HepG2 (cell line): ENCODE results near the gene DIAPH1. TPM values are rescaled to one million over a fixed set of nuclear protein-coding genes. Genes with fewer than 3 reads are reported as not detected.

Source experiments
- ATAC-seq: fragments of 200-7000 bp; cut with Tn5 transposase; 3 replicates; pipeline ENCODE4 v1.9.1; 2020; ENCODE audit warnings: mild to moderate bottlenecking, moderate library complexity
- BruUV-seq: library from RNA; stranded (reverse); fragments of 400-500 nt; replicated peaks from 2 replicates; lab custom pipeline; 2021; lab: Mats Ljungman, UMichigan
- CTCF ChIA-PET: fragments of 300-600 bp; formaldehyde crosslinking; extraction: SDS; loops from one replicate; lab custom pipeline; 2021; ENCODE audit warnings: low total read pairs, inconsistent platforms, low intra/inter-chr PET ratio; lab: Yijun Ruan, JAX
- POLR2A ChIA-PET: fragments of 350-600 bp; sonication (Branson Sonifier 250); formaldehyde crosslinking; loops from one replicate; lab custom pipeline; 2020; ENCODE audit warnings: antibody characterized with exemption, inconsistent platforms; lab: Yijun Ruan, JAX
- DNase-seq: peaks from one replicate; pipeline ENCODE4 v3.0.0-alpha.2; 2015; ENCODE audit warnings: low spot score
- FAIRE-seq: peaks from 3 replicates; lab custom pipeline; 2011; peaks lifted over from hg19 to GRCh38; lab: Jason Lieb, UNC
- H2AFZ ChIP-seq: one replicate; pipeline ENCODE4 v1.6.1; 2011; ENCODE audit warnings: low read length, inconsistent platforms
- H3K27ac ChIP-seq: fragments of 300-600 bp; 3 replicates; pipeline ENCODE4 v1.8.0; 2011; ENCODE audit warnings: mixed run types, mild to moderate bottlenecking, mixed read lengths, low read length, inconsistent platforms; ENCODE audit not compliant: insufficient read depth; ENCODE audit errors: extremely low read length
- H3K27me3 ChIP-seq, 2 experiments: fragments of 200-600 bp in 1 of 2; 2 replicates in 1 of 2; 3 replicates in 1 of 2; pipeline versions ENCODE4 v1.6.0 to v1.8.0; 2011; ENCODE audit warnings: low read length in 2 of 2, mild to moderate bottlenecking in 2 of 2, moderate library complexity in 2 of 2, inconsistent platforms in 1 of 2; ENCODE audit not compliant: insufficient read depth in 2 of 2, control insufficient read depth in 1 of 2
- H3K36me3 ChIP-seq, 2 experiments: fragments of 200-600 bp in 1 of 2; replicated peaks in 1 of 2; 2 replicates in 1 of 2; 3 replicates in 1 of 2; pipeline versions ENCODE4 v1.5.1 to v1.8.0; 2011; ENCODE audit warnings: low read length in 2 of 2, inconsistent platforms in 1 of 2; ENCODE audit not compliant: insufficient read depth in 2 of 2, control insufficient read depth in 1 of 2
- H3K4me1 ChIP-seq: 2 replicates; pipeline ENCODE4 v1.5.1; 2012; ENCODE audit warnings: low read length, inconsistent platforms; ENCODE audit not compliant: insufficient read depth
- H3K4me2 ChIP-seq: 2 replicates; pipeline ENCODE4 v1.6.0; 2011; ENCODE audit warnings: low read depth, low read length, inconsistent platforms
- H3K4me3 ChIP-seq, 3 experiments: fragments of 200-600 bp in 1 of 3; sonication (generic), shearing (Covaris generic) in 1 of 3; replicated peaks in 1 of 3; 2 replicates each; pipeline ENCODE4 v1.5.1; 2011 to 2016; ENCODE audit warnings: low read length in 3 of 3, inconsistent platforms in 2 of 3, low read depth in 2 of 3, mild to moderate bottlenecking in 2 of 3, control low read depth in 1 of 3, mixed read lengths in 1 of 3; ENCODE audit not compliant: insufficient read depth in 1 of 3
- H3K79me2 ChIP-seq: one replicate; pipeline ENCODE4 v1.6.1; 2011; ENCODE audit warnings: low read length, inconsistent platforms; ENCODE audit not compliant: insufficient read depth
- H3K9ac ChIP-seq: 2 replicates; pipeline ENCODE4 v1.6.0; 2011; ENCODE audit warnings: mild to moderate bottlenecking, low read depth, low read length, inconsistent platforms; ENCODE audit not compliant: insufficient read depth
- H3K9me3 ChIP-seq: 2 replicates; pipeline ENCODE4 v1.5.1; 2012; ENCODE audit warnings: mild to moderate bottlenecking, low read length
- H4K20me1 ChIP-seq: 2 replicates; pipeline ENCODE4 v1.6.0; 2011; ENCODE audit warnings: inconsistent platforms, mild to moderate bottlenecking, low read length, moderate library complexity; ENCODE audit not compliant: insufficient read depth
- ASH2L ChIP-seq: fragments of 300-600, 200-600 bp; sonication (generic); IDR thresholded peaks from 2 replicates; pipeline ENCODE4 v1.7.0; 2017; ENCODE audit warnings: low read depth, mild to moderate bottlenecking, moderate library complexity, mixed read lengths, low read length; ENCODE audit not compliant: insufficient read length
- FOXC1 ChIP-seq: sonication (generic); formaldehyde crosslinking; IDR thresholded peaks from 2 replicates; pipeline ENCODE4 v1.8.0; 2022; ENCODE audit warnings: mild to moderate bottlenecking, missing genetic modification reagents, borderline replicate concordance
- FOXK2 ChIP-seq: fragments of 450-650 bp; IDR thresholded peaks from 2 replicates; pipeline ENCODE4 v1.6.1; 2016
- HIVEP1 ChIP-seq: sonication (generic); formaldehyde crosslinking; IDR thresholded peaks from 2 replicates; pipeline ENCODE4 v1.4.0; 2020; ENCODE audit warnings: mild to moderate bottlenecking, missing genetic modification reagents
- MXD4 ChIP-seq: IDR thresholded peaks from 2 replicates; pipeline ENCODE4 v1.6.1; 2016; ENCODE audit warnings: mild to moderate bottlenecking, missing biosample characterization, missing genetic modification reagents
- NFATC3 ChIP-seq: sonication (generic); formaldehyde crosslinking; IDR thresholded peaks from 2 replicates; pipeline ENCODE4 v1.5.1; 2020; ENCODE audit warnings: mild to moderate bottlenecking, missing genetic modification reagents
- SP1 ChIP-seq, 2 experiments: fragments of 450-650 bp in 1 of 2; sonication (generic) in 1 of 2; formaldehyde crosslinking in 1 of 2; IDR thresholded peaks; 2 replicates each; pipeline versions ENCODE4 v1.4.0 to v1.6.1; 2016 to 2020; ENCODE audit warnings: missing genetic modification reagents in 1 of 2
- U2AF2 ChIP-seq: fragments of 200-400 bp; formaldehyde crosslinking; IDR thresholded peaks from 2 replicates; pipeline ENCODE4 v1.6.1; 2017; ENCODE audit warnings: low read depth, mild to moderate bottlenecking, low read length
- WIZ ChIP-seq: sonication (generic); formaldehyde crosslinking; IDR thresholded peaks from 2 replicates; pipeline ENCODE4 v1.5.1; 2020; ENCODE audit warnings: mild to moderate bottlenecking, missing genetic modification reagents
- ZNF335 ChIP-seq: sonication (generic); formaldehyde crosslinking; IDR thresholded peaks from 2 replicates; pipeline ENCODE4 v1.4.0; 2020; ENCODE audit warnings: missing genetic modification reagents
- ZNF468 ChIP-seq: sonication (generic); formaldehyde crosslinking; IDR thresholded peaks from 2 replicates; pipeline ENCODE4 v1.8.0; 2022; ENCODE audit warnings: mild to moderate bottlenecking, moderate library complexity, missing genetic modification reagents
- ZNF563 ChIP-seq: sonication (generic); formaldehyde crosslinking; IDR thresholded peaks from 2 replicates; pipeline ENCODE4 v1.8.0; 2022; ENCODE audit warnings: mild to moderate bottlenecking, moderate library complexity, missing genetic modification reagents
- ZNF577 ChIP-seq: sonication (generic); formaldehyde crosslinking; IDR thresholded peaks from 2 replicates; pipeline ENCODE4 v1.4.0; 2020; ENCODE audit warnings: mild to moderate bottlenecking, low read depth, missing genetic modification reagents, borderline replicate concordance
- ZNF773 ChIP-seq: sonication (generic); formaldehyde crosslinking; IDR thresholded peaks from 2 replicates; pipeline ENCODE4 v1.4.0; 2020; ENCODE audit warnings: missing genetic modification reagents, borderline replicate concordance
- ZSCAN25 ChIP-seq: sonication (generic); formaldehyde crosslinking; IDR thresholded peaks from 2 replicates; pipeline ENCODE4 v1.8.0; 2022; ENCODE audit warnings: mild to moderate bottlenecking, missing genetic modification reagents
- WGBS: methylation state at CpG from one replicate; pipeline ENCODE4 v1.1.6; 2017; ENCODE audit warnings: low lambda C conversion rate; 5-methylcytosine and 5-hydroxymethylcytosine counted together
- in situ Hi-C: cut with HindIII; loops from 2 replicates; pipeline ENCODE4 v1.10.0; 2017; ENCODE audit warnings: low pct_unique_long_range_greater_than_20kb; ENCODE audit not compliant: extremely low pct_ligation_motif_present
- intact Hi-C: fragments of 100-400 bp; cut with micrococcal nuclease; formaldehyde crosslinking; loops from one replicate; pipeline ENCODE4 v1.10.0; 2022; ENCODE audit not compliant: unreplicated experiment
- polyA plus RNA-seq, 8 experiments: library from polyadenylated mRNA; depleted of rRNA in 3 of 8; stranded (reverse) in 7 of 8; unstranded in 1 of 8; fragments of >200 nt; fragmentation: Illumina TruSeq in 4 of 8; extraction: Trizol in 4 of 8; gene quantifications; 2 replicates each; pipeline versions ENCODE4 v1.2.1 to v1.2.3, GENCODE V29; 2011 to 2016; ENCODE audit warnings: low read depth in 4 of 8, missing spikeins in 1 of 8, mixed read lengths in 1 of 8; ENCODE audit not compliant: insufficient read depth in 1 of 8
- total RNA-seq, 5 experiments: library from RNA; depleted of rRNA; stranded (reverse); fragments of >200 nt; fragmentation: Illumina TruSeq; extraction: Trizol; gene quantifications; 2 replicates each; pipeline ENCODE4 v1.2.3, GENCODE V29; 2016; ENCODE audit warnings: low read depth in 1 of 5
- TF ChIP-seq, protein P1 (sequence below): sonication (generic); formaldehyde crosslinking; conservative IDR thresholded peaks from 2 replicates; pipeline ENCODE4 v1.8.0; 2022; ENCODE audit warnings: mild to moderate bottlenecking, moderate library complexity, missing genetic modification reagents
- TF ChIP-seq, protein P2 (sequence below): sonication (generic); formaldehyde crosslinking; IDR thresholded peaks from 2 replicates; pipeline ENCODE4 v1.5.1; 2020; ENCODE audit warnings: mild to moderate bottlenecking, missing genetic modification reagents, borderline replicate concordance
- TF ChIP-seq, protein P3 (sequence below): conservative IDR thresholded peaks from 2 replicates; pipeline ENCODE4 v1.6.1; 2018; ENCODE audit warnings: missing genetic modification reagents

The DIAPH1 gene
- total and polyA plus RNA-seq, 2 of the 13 experiments (the other 11 are each of a cell fraction or from before 2014, with no cell fraction given) = 25.1 to 33.9 TPM

DNA sequence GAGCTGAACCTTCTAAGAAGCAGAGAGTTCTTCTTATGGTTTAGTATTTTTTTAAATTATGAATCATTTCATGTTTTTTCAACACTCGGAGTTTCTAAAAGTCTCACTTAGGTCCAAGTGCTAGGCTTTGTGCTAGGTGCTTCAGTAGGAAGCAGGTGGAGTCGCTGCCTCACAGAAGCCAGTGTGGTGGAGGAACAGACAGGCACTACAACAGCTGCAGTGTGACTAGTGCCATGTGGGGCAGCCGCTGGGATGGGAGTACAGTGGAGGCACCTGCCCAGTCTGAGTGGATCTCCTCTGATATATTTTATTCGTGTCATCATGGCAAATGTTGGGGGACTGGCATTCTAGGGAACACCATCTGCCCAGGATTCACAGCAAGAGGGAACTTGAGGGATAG, 114.6 kb downstream of the DIAPH1 start:
- FAIRE-seq = no peak
- no TSS peak for BruUV-seq
- CTCF ChIA-PET = no interaction called here
- no peaks in the 10 kb centered on the region; a peak in 1 of 5 replicates for H3K27me3 ChIP-seq
- H3K4me3 ChIP-seq = no peak overlapping the region
- WGBS = 61% methylated on average over 4 of the region's 4 CpGs
- H3K4me2 ChIP-seq = no peak overlapping the region
- ATAC-seq = no peak
- no peak for TF ChIP-seq U2AF2
- TF ChIP-seq ZSCAN25 (CRISPR knock-in tag) = no peak
- TF ChIP-seq, protein P1, sequence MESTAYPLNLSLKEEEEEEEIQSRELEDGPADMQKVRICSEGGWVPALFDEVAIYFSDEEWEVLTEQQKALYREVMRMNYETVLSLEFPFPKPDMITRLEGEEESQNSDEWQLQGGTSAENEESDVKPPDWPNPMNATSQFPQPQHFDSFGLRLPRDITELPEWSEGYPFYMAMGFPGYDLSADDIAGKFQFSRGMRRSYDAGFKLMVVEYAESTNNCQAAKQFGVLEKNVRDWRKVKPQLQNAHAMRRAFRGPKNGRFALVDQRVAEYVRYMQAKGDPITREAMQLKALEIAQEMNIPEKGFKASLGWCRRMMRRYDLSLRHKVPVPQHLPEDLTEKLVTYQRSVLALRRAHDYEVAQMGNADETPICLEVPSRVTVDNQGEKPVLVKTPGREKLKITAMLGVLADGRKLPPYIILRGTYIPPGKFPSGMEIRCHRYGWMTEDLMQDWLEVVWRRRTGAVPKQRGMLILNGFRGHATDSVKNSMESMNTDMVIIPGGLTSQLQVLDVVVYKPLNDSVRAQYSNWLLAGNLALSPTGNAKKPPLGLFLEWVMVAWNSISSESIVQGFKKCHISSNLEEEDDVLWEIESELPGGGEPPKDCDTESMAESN (CRISPR knock-in tag) = no peak
- TF ChIP-seq, protein P2, sequence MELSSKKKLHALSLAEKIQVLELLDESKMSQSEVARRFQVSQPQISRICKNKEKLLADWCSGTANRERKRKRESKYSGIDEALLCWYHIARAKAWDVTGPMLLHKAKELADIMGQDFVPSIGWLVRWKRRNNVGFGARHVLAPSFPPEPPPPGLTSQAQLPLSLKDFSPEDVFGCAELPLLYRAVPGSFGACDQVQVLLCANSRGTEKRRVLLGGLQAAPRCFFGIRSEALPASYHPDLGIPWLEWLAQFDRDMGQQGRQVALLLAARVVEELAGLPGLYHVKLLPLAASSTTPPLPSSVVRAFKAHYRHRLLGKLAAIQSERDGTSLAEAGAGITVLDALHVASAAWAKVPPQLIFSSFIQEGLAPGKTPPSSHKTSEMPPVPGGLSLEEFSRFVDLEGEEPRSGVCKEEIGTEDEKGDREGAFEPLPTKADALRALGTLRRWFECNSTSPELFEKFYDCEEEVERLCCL (CRISPR knock-in tag) = no peak
- no peak for TF ChIP-seq WIZ (CRISPR knock-in tag)
- no peak for TF ChIP-seq MXD4 (CRISPR knock-in tag)
- no peak for TF ChIP-seq ZNF773 (CRISPR knock-in tag)
- no peak for TF ChIP-seq NFATC3 (CRISPR knock-in tag)
- no peak for TF ChIP-seq ZNF577
- TF ChIP-seq HIVEP1 (CRISPR knock-in tag) = no peak
- TF ChIP-seq, protein P3, sequence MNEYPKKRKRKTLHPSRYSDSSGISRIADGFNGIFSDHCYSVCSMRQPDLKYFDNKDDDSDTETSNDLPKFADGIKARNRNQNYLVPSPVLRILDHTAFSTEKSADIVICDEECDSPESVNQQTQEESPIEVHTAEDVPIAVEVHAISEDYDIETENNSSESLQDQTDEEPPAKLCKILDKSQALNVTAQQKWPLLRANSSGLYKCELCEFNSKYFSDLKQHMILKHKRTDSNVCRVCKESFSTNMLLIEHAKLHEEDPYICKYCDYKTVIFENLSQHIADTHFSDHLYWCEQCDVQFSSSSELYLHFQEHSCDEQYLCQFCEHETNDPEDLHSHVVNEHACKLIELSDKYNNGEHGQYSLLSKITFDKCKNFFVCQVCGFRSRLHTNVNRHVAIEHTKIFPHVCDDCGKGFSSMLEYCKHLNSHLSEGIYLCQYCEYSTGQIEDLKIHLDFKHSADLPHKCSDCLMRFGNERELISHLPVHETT (CRISPR knock-in tag) = no peak
- no peak for TF ChIP-seq SP1 (IDR thresholded peaks at IDR 0.05)
- TF ChIP-seq SP1 (CRISPR knock-in tag; IDR thresholded peaks at IDR 0.05) = no peak
- no peak for TF ChIP-seq ZNF335 (CRISPR knock-in tag)
- no peak for TF ChIP-seq FOXC1 (CRISPR knock-in tag)
- no peak for TF ChIP-seq ZNF563
- no peak for TF ChIP-seq ASH2L
- no peak for TF ChIP-seq ZNF468 (CRISPR knock-in tag)
- TF ChIP-seq FOXK2 = no peak
- no peaks in the 10 kb centered on the region for H3K36me3 ChIP-seq
- H3K27ac ChIP-seq = no peak overlapping the region
- peaks cover 3% of the 10 kb centered on the region; the same call in 1 of the 2 replicates for H3K4me1 ChIP-seq
- POLR2A ChIA-PET = no interaction called here
- no peak overlapping the region for H3K9ac ChIP-seq
- H2AFZ ChIP-seq = no peak overlapping the region
- H3K79me2 ChIP-seq = no peaks in the 10 kb centered on the region
- no peaks in the 10 kb centered on the region for H4K20me1 ChIP-seq
- intact Hi-C loops = no loop called here
- in situ Hi-C loops = no loop called here
- no peak for DNase-seq
- H3K9me3 ChIP-seq = no peaks in the 10 kb centered on the region
